Measurements from ENCODE around the gene UACA.
"Not testable (repeated sequence)": the region's sequence is repeated elsewhere in the genome, so short reads cannot be mapped to it uniquely, and the experiment has no call there.

Gene UACA

GRCh38 chr15:70663069-70663468, 100.3 kb downstream of the UACA start:
- not testable (repeated sequence) for DNase-seq (ENCODE audit: low read depth in 2 of 2)

DNA sequence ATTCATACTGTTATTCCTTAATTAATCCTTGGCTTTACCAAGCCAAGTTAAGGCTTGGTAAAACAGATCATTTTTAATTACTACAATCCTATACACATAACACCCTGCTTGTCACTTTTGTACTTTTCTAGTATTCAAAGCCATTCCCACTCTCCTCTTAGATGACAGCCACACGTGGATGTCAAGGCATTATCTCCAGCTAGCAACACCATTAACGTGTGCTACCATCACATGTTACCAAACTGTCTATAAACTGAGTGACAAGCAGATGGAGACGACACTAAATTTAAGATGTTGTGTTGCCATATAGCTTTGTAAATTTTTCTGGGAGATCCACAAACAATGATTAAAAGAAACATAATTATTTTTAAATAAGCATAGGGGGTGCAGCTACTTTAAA, 103.7 kb downstream of the UACA start:
- DNase-seq (ENCODE audit: low read depth in 2 of 2) = no peak

DNA sequence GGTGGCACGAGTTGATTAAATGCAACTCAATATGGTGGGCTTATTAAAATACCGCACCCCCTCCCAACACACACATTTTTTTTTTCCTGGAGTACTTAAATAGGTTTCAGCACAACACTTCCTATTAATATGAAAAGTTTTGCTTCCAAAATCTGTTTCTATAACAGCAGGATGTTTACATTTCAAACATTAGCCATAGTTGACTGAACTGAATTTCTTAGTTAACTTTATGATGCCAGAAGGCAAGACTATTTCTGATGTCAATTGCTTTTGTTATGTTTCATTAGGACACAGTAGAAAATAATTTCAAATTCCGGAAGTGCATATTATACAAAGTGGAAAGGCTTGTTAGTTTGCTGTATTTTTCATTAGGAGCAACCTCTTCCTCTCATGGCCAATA, 104.7 kb downstream of the UACA start:
- no peak for DNase-seq (ENCODE audit: low read depth in 2 of 2)

- no peak for DNase-seq (ENCODE audit: low read depth in 2 of 2)
These were observed 109.9 kb downstream of the UACA start for GRCh38 chr15:70653426-70653825.

DNA sequence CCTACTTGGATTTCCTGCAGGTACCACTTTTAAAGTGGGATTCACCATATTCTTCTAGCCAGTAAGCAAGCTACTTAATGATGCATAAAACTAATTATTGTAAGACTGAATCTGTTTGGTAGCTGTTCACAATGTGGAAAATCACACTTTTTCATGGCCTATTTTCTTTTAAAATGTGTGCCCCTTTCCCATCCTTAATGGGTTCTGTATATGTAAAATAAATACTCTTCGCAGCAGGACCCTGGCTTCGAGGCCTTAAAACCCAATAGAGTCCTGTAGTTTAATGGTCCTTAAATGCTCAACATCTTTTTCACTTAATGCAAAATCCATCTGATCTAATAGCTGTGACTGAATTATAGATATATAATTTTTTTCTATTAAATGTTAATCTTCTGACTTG, 111.0 kb downstream of the UACA start:
- no peak for DNase-seq (ENCODE audit: low read depth in 2 of 2)

DNA sequence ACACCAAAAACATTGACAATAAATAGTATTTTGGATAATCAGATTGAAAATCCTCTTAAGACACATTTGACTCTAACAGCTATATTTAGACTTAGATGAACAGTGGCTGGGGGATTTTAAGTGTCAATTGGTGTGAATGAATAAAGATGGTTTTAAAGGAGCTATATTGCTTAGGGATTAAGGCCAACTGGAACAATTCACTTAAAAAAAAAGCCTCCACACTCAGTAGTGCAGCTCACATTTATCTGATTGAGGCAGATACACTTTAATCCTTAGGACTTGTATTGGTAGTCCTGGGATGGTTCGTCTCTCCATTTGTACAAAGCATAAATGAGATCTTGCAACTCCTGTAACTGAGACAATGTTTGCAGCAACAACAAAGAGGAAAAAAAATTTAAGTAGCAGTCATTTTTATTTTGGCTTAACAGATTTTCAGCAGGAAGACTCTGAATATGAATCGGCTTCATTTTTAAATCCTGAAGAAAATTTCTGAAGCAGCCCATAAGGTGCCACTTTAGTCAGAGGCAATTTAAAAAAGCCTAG, 112.0 kb downstream of the UACA start:
- DNase-seq (ENCODE audit: low read depth in 2 of 2) = no peak

DNA sequence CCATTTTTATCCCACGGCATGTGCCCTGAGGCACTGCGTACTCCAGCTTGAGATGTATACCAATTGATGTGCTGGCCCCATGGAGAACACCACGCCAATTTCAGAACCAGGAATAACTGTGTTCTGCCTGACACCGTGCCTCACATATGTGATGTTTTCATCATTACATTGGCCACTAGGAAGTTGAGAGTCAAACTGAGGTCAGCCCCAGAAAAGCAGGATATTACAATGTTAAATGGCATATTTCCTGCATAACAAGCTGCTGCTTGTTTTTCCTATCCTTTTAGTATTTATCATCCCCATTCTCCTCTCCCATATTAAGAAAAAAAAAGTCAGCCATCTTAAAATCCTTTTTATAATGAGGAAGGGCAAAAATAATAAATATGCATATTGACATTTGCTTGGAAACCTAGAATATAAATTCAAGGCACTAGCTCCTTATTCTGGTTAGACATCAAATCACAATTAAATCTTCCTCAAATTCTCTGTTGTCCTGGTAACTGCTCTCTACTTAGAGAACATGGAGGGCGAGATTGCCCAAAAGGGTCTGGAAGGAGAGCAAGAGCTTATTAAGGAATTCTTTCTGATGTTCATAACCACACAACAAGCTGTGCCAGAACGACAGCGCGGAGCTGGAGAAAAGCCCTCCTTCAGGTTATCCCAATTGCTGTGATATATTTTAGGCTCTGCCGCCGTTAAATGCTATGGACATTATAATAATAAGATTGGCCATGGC, 112.6 kb downstream of the UACA start:
- no peak for DNase-seq (ENCODE audit: low read depth in 2 of 2)

- no peak for DNase-seq (ENCODE audit: low read depth in 2 of 2)
These were observed 116.0 kb downstream of the UACA start for GRCh38 chr15:70647396-70647795.

- no peak for DNase-seq (ENCODE audit: low read depth in 2 of 2)
These were observed 117.2 kb downstream of the UACA start for GRCh38 chr15:70646169-70646568.

- DNase-seq (ENCODE audit: low read depth in 2 of 2) = no peak
These were observed 119.6 kb downstream of the UACA start for GRCh38 chr15:70643783-70644125.

GRCh38 chr15:70643106-70643782, 120.1 kb downstream of the UACA start:
- no peak for DNase-seq (ENCODE audit: low read depth in 2 of 2)

DNA sequence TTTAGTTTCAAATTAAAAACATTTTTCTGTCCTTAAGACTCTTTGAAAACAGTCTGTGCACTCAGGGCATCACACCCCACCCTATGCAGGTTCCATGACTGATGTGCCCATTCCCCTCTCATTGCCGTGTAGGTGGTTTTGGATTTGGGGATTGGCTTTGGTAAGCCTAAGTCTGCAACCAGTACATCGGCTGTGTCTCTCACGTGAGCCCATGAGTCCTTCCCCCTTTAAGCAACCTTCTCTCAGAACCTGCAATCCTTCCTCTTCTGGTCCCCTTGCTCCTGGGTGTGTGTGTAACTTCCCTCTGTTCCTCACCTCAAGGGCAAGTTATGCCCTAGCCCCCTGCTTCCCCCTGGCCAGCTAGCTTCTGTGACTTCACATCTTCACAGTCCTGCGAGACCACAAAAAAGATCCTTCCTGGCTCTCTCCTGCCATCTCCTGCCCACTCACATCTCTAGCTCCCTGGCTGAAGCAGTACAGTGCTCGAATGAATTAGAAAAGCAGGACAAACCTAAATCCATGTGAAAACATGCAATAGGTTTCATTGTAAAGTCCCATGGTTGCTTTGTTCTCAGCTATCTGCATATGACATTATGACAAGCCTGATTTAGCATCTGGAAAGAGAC, 126.7 kb downstream of the UACA start:
- no peak for DNase-seq (ENCODE audit: low read depth in 2 of 2)

DNA sequence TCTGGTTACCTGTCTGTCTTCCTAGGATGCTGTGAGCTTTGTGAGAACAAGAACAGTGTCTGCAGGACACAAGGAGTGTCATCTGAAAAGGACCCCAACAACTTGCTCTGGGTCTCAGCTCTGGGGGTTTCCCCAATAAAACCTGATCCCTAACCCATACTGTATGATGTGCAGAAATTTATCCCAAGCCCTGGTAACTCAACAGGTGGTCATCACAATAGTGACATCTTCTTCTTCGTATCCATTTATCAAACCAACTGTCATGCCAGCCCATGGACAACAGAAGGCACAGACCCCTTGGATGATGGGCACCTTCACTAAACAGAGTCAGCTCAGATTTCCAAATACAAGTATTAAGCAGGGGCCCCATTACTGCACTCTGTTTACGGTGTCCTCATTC, 127.5 kb downstream of the UACA start:
- no peak for DNase-seq (ENCODE audit: low read depth in 2 of 2)

- DNase-seq (ENCODE audit: low read depth in 2 of 2) = no peak
These were observed 129.4 kb downstream of the UACA start for GRCh38 chr15:70633991-70634390.

GRCh38 chr15:70633103-70633831, 130.1 kb downstream of the UACA start:
- no peak for DNase-seq (ENCODE audit: low read depth in 2 of 2)

DNA sequence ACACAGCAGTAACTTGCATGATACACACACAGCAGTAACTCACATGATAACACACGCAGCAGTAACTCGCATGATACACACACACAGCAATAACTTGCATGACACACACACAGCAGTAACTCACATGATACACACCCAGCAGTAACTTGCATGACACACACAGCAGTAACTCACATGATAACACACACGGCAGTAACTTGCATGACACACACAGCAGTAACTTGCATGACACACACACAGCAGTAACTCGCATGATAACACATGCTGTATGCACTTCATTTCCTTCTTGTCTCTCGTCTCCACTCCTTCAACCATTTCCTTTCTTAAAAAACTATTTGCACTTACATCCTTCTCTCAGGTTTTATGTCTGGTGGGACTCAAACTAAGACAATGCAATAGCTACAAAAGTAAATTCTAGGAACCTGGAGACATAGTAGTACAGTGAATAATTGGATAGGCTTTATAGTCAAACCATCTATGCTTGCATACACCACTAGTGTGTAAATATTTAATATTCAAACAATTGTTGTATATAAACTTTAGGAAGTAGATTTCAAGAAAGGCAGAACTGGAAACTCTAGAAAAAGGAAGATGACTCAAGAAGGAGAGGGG, 130.8 kb downstream of the UACA start:
- DNase-seq (ENCODE audit: low read depth in 2 of 2) = no peak

DNA sequence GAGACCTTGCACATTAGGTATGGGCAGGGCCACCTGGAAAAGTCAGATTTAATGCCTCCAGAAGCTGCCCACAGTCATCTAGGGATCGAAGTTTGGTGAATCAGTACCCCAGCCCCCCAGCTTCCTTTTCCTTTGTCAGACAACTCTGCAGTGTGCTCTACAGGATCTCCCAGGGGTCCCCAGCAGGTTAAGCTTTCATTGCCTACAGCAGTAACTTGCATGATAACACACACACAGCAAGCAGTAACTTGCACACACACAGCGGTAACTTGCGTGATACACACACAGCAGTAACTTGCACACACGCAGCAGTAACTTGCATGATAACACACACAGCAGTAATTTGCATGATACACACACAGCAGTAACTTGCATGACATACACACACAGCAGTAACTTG, 131.3 kb downstream of the UACA start:
- DNase-seq (ENCODE audit: low read depth in 2 of 2) = no peak

DNA sequence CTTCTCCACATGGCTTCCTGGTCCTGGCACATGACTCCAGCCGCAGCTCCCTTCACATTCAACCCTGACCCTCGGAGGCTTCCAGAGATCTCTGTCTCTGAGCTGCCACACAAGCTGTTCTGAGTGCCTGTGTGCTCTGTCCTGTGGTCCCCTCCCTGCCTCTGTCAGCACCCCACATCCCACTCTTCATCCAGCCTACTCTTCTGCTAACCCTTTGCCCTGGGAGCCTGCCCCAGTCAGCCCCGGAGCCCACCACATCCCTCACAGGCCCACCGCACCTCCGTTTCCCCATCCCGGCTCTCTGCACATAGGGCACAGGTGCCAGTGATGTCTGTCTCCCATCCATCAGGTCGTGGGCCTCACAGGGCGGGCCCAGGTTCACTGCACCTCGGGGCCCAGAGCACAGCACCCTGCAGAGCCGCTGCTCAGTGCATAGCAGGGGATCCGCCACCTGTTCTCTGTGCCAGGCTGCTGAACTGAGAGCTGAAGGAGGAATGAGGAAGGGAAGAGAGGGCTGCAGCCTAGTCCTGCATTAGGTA, 133.6 kb downstream of the UACA start:
- DNase-seq (ENCODE audit: low read depth in 2 of 2) = no peak

DNA sequence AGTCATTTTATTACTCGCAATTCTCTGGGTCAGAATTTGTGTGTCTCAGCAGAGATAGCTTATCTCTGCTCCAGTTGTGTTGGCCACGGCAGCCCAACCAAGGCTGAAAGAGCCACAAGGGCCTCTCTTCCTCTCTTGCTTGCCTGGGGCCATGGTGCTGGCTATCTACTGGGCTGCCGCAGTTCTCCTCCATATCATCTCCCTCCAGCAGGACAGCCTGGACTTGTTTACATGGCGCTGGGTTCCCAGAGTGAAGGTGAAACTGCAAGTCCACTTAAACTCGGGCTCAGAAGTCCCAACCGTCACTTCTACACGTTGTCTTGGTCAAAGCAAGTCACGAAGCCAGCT, 134.8 kb downstream of the UACA start:
- no peak for DNase-seq (ENCODE audit: low read depth in 2 of 2)

GRCh38 chr15:70627734-70628548, 135.4 kb downstream of the UACA start:
- DNase-seq (ENCODE audit: low read depth in 2 of 2) = no peak

GRCh38 chr15:70627322-70627721, 136.0 kb downstream of the UACA start:
- no peak for DNase-seq (ENCODE audit: low read depth in 2 of 2)
